GM18505 (cell line): ENCODE measurements around the gene ST6GALNAC5.

Experiments used
- ATAC-seq: cut with Tn5 transposase; IDR thresholded peaks from one replicate; pipeline ENCODE4 v1.9.1; 2021; ENCODE audit not compliant: unreplicated experiment
- POLR2A ChIP-seq: IDR thresholded peaks from 4 replicates; pipeline ENCODE4 v1.6.1; 2011; ENCODE audit warnings: borderline replicate concordance; ENCODE audit not compliant: insufficient read depth, insufficient read length; ENCODE audit errors: extremely low read depth

The ST6GALNAC5 gene

GRCh38 chr1:76929136-76929535 lies 61.9 kb downstream of the ST6GALNAC5 start:
- no peak for TF ChIP-seq POLR2A
- ATAC-seq, result no peak

GRCh38 chr1:76933847-76934815 lies 66.9 kb downstream of the ST6GALNAC5 start:
- no peak for ATAC-seq
- no peak for TF ChIP-seq POLR2A

GRCh38 chr1:76938304-76938703 lies 71.0 kb downstream of the ST6GALNAC5 start:
- TF ChIP-seq POLR2A, result no peak
- no peak for ATAC-seq

- no peak for TF ChIP-seq POLR2A
- peak; percentile 56 for ATAC-seq
Measured at GRCh38 chr1:76939050-76939816, 72.0 kb downstream of the ST6GALNAC5 start.

GRCh38 chr1:76939817-76940216 lies 72.5 kb downstream of the ST6GALNAC5 start:
- no peak for ATAC-seq
- TF ChIP-seq POLR2A, result no peak

GRCh38 chr1:76940571-76941335 lies 73.5 kb downstream of the ST6GALNAC5 start:
- no peak for TF ChIP-seq POLR2A
- no peak for ATAC-seq

- no peak for TF ChIP-seq POLR2A
- no peak for ATAC-seq
Measured at GRCh38 chr1:76942549-76942948, 75.3 kb downstream of the ST6GALNAC5 start.

- TF ChIP-seq POLR2A, result no peak
- no peak for ATAC-seq
Measured at GRCh38 chr1:76944942-76945341, 77.7 kb downstream of the ST6GALNAC5 start.

GRCh38 chr1:76948846-76949245 lies 81.6 kb downstream of the ST6GALNAC5 start:
- TF ChIP-seq POLR2A, result no peak
- no peak for ATAC-seq

- no peak for ATAC-seq
- TF ChIP-seq POLR2A, result no peak
Measured at GRCh38 chr1:76949503-76949902, 82.2 kb downstream of the ST6GALNAC5 start.

GRCh38 chr1:76950306-76950705 lies 83.0 kb downstream of the ST6GALNAC5 start:
- no peak for ATAC-seq
- TF ChIP-seq POLR2A, result no peak

- no peak for ATAC-seq
Measured at GRCh38 chr1:76951153-76951552, 83.9 kb downstream of the ST6GALNAC5 start.

GRCh38 chr1:76955652-76956051 lies 88.4 kb downstream of the ST6GALNAC5 start:
- ATAC-seq, result no peak
- TF ChIP-seq POLR2A, result no peak

More at GRCh38 chr1:76951153-76951552, 83.9 kb downstream of the ST6GALNAC5 start:
- TF ChIP-seq POLR2A, result no peak

- TF ChIP-seq POLR2A, result no peak
- no peak for ATAC-seq
Measured at GRCh38 chr1:76957961-76958360, 90.7 kb downstream of the ST6GALNAC5 start.

GRCh38 chr1:76958828-76959227 lies 91.5 kb downstream of the ST6GALNAC5 start:
- no peak for TF ChIP-seq POLR2A
- ATAC-seq, result no peak
